ENCODE measurements around the gene UQCRH.
"Not testable (repeated sequence)": the region's sequence is repeated elsewhere in the genome, so short reads cannot be mapped to it uniquely, and the experiment has no call there.

GRCh38 chr1:46337409-46337808 lies 33.9 kb downstream of the UQCRH start:
- TF ChIP-seq RAD21 (IDR thresholded peaks at IDR 0.05; ENCODE audit: low read length); CHD1 (IDR thresholded peaks at IDR 0.05; ENCODE audit: low read depth, low read length); CEBPB (IDR thresholded peaks at IDR 0.05; ENCODE audit: low read depth, low read length); POLR2A (IDR thresholded peaks at IDR 0.05; ENCODE audit: low read depth, low read length); USF2 (IDR thresholded peaks at IDR 0.05; ENCODE audit: low read depth, low read length); SMC3 (IDR thresholded peaks at IDR 0.05; ENCODE audit: low read depth, low read length); RCOR1 (IDR thresholded peaks at IDR 0.05; ENCODE audit: insufficient replicate concordance, low read length); BHLHE40 (IDR thresholded peaks at IDR 0.05; ENCODE audit: low read depth, low read length); NFE2L2 (IDR thresholded peaks at IDR 0.05; ENCODE audit: low read depth, low read length); MXI1 (IDR thresholded peaks at IDR 0.05; ENCODE audit: borderline replicate concordance, low read depth, low read length): not testable (repeated sequence)
- TF ChIP-seq, protein P1, sequence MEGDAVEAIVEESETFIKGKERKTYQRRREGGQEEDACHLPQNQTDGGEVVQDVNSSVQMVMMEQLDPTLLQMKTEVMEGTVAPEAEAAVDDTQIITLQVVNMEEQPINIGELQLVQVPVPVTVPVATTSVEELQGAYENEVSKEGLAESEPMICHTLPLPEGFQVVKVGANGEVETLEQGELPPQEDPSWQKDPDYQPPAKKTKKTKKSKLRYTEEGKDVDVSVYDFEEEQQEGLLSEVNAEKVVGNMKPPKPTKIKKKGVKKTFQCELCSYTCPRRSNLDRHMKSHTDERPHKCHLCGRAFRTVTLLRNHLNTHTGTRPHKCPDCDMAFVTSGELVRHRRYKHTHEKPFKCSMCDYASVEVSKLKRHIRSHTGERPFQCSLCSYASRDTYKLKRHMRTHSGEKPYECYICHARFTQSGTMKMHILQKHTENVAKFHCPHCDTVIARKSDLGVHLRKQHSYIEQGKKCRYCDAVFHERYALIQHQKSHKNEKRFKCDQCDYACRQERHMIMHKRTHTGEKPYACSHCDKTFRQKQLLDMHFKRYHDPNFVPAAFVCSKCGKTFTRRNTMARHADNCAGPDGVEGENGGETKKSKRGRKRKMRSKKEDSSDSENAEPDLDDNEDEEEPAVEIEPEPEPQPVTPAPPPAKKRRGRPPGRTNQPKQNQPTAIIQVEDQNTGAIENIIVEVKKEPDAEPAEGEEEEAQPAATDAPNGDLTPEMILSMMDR (conservative IDR thresholded peaks at IDR 0.05; ENCODE audit: low read depth, low read length): not testable (repeated sequence)
- TF ChIP-seq, protein P2, sequence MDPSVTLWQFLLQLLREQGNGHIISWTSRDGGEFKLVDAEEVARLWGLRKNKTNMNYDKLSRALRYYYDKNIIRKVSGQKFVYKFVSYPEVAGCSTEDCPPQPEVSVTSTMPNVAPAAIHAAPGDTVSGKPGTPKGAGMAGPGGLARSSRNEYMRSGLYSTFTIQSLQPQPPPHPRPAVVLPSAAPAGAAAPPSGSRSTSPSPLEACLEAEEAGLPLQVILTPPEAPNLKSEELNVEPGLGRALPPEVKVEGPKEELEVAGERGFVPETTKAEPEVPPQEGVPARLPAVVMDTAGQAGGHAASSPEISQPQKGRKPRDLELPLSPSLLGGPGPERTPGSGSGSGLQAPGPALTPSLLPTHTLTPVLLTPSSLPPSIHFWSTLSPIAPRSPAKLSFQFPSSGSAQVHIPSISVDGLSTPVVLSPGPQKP (IDR thresholded peaks at IDR 0.05; ENCODE audit: borderline replicate concordance, low read depth, low read length): not testable (repeated sequence)

All from IMR-90 (cell line).